GM21723 (cell line): ENCODE measurements around the gene ZNF516.

ENCODE experiments used
- ATAC-seq: cut with Tn5 transposase; IDR thresholded peaks from one replicate; pipeline ENCODE4 v1.9.1; 2021; ENCODE audit warnings: mild to moderate bottlenecking, moderate library complexity; ENCODE audit not compliant: unreplicated experiment

The ZNF516 gene

GRCh38 chr18:76402026-76402990 lies 92.7 kb downstream of the ZNF516 start:
- no peak for ATAC-seq

- ATAC-seq: no peak
These were observed 93.5 kb downstream of the ZNF516 start for GRCh38 chr18:76401498-76401897.

GRCh38 chr18:76399613-76400391 lies 95.2 kb downstream of the ZNF516 start:
- ATAC-seq: no peak

GRCh38 chr18:76398896-76399612 lies 96.0 kb downstream of the ZNF516 start:
- peak; percentile 95 for ATAC-seq

GRCh38 chr18:76398295-76398694 lies 96.7 kb downstream of the ZNF516 start:
- no peak for ATAC-seq

- no peak for ATAC-seq
These were observed 97.4 kb downstream of the ZNF516 start for GRCh38 chr18:76397631-76398030.

GRCh38 chr18:76396792-76397191 lies 98.2 kb downstream of the ZNF516 start:
- ATAC-seq: no peak

GRCh38 chr18:76395609-76396008 lies 99.4 kb downstream of the ZNF516 start:
- no peak for ATAC-seq

- no peak for ATAC-seq
These were observed 100.1 kb downstream of the ZNF516 start for GRCh38 chr18:76394780-76395476.

- no peak for ATAC-seq
These were observed 102.7 kb downstream of the ZNF516 start for GRCh38 chr18:76392349-76392748.

GRCh38 chr18:76391746-76392145 lies 103.3 kb downstream of the ZNF516 start:
- ATAC-seq: no peak

GRCh38 chr18:76391038-76391437 lies 104.0 kb downstream of the ZNF516 start:
- no peak for ATAC-seq

GRCh38 chr18:76390452-76391035 lies 104.5 kb downstream of the ZNF516 start:
- no peak for ATAC-seq

- no peak for ATAC-seq
These were observed 105.3 kb downstream of the ZNF516 start for GRCh38 chr18:76389716-76390115.

- no peak for ATAC-seq
These were observed 106.1 kb downstream of the ZNF516 start for GRCh38 chr18:76388891-76389423.

GRCh38 chr18:76388261-76388660 lies 106.8 kb downstream of the ZNF516 start:
- ATAC-seq: no peak

GRCh38 chr18:76387608-76388007 lies 107.4 kb downstream of the ZNF516 start:
- no peak for ATAC-seq

- ATAC-seq: no peak
These were observed 108.2 kb downstream of the ZNF516 start for GRCh38 chr18:76386886-76387285.

GRCh38 chr18:76386071-76386470 lies 109.0 kb downstream of the ZNF516 start:
- no peak for ATAC-seq

- ATAC-seq: no peak
These were observed 109.4 kb downstream of the ZNF516 start for GRCh38 chr18:76385681-76385975.
